ENCODE measurements around the gene PMF1. TPM values are rescaled to one million over a fixed set of nuclear protein-coding genes. Genes with fewer than 3 reads are reported as not detected.

PMF1 gene
- total RNA-seq, 1 donor from 2014 or later = 61.4 TPM

GRCh38 chr1:156191292-156191964, 21.4 kb upstream of the PMF1 start:
- intact Hi-C loops (cut with DNase I) = loop anchor here (5.0 kb wide), 1 partner anchor 44 kb away; no protein-coding TSS in a partner anchor
- Histone ChIP-seq H3K4me3 (no peak overlapping the region), H3K4me1 (peaks cover 7 to 9% of the 10 kb centered on the region in 2 donors), H3K9me3 (no peaks in the 10 kb centered on the region), H3K27ac (no peak overlapping the region), H3K36me3 (no peaks in the 10 kb centered on the region), H3K27me3 (no peaks in the 10 kb centered on the region)
- no peak for TF ChIP-seq CTCF (IDR thresholded peaks at IDR 0.05)
- no peak for DNase-seq (ENCODE audit: low spot score in 2 of 2)

GRCh38 chr1:156193208-156193487, 19.7 kb upstream of the PMF1 start:
- Histone ChIP-seq H3K27me3 (no peaks in the 10 kb centered on the region), H3K4me1 (peaks cover 7 to 9% of the 10 kb centered on the region in 2 donors), H3K36me3 (no peaks in the 10 kb centered on the region), H3K4me3 (peak overlapping the region; percentile 70 to 97), H3K9me3 (no peaks in the 10 kb centered on the region), H3K27ac (peak overlapping the region; percentile 82 to 87)
- TF ChIP-seq CTCF (IDR thresholded peaks at IDR 0.05) = no peak
- intact Hi-C loops (cut with DNase I) = loop anchor here (1.0 to 5.0 kb wide), 2 partner anchors 32 to 46 kb away; no protein-coding TSS in a partner anchor
- DNase-seq (ENCODE audit: low spot score in 2 of 2) = no peak

GRCh38 chr1:156193488-156194299, 19.1 kb upstream of the PMF1 start, which contains the start of gene SLC25A44:
TSS of gene SLC25A44 (plus strand) at chr1:156194104. CDS start at chr1:156199848, 5,744 bp downstream.
- H3K27me3 ChIP-seq = no peaks in the 10 kb centered on the region
- peak; percentile 28 to 44 (median 44) for TF ChIP-seq CTCF (IDR thresholded peaks at IDR 0.05)
- no peaks in the 10 kb centered on the region for H3K9me3 ChIP-seq
- H3K4me3 ChIP-seq = peak within 1 kb of the TSS; percentile 70 to 97
- H3K4me1 ChIP-seq = peaks cover 7 to 9% of the 10 kb centered on the region in 2 donors
- H3K36me3 ChIP-seq = no peaks in the 10 kb centered on the region
- H3K27ac ChIP-seq = peak within 1 kb of the TSS; percentile 82 to 87
- DNase-seq (ENCODE audit: low spot score in 2 of 2) = peak; percentile 86 to 99
- intact Hi-C loops (cut with DNase I) = loop anchor here (1.0 to 5.0 kb wide), 3 partner anchors 19 to 46 kb away; no protein-coding TSS in a partner anchor

- Histone ChIP-seq H3K27me3 (no peaks in the 10 kb centered on the region), H3K4me1 (peaks cover 7 to 9% of the 10 kb centered on the region in 2 donors), H3K9me3 (no peaks in the 10 kb centered on the region), H3K27ac (peak overlapping the region; percentile 82 to 87), H3K36me3 (peaks cover 0 to under 1% of the 10 kb centered on the region in 2 donors), H3K4me3 (peak overlapping the region; percentile 70 to 97)
- no peak for DNase-seq (ENCODE audit: low spot score in 2 of 2)
- intact Hi-C loops (cut with DNase I) = loop anchor here (1.0 to 5.0 kb wide), 2 partner anchors 18 to 47 kb away; no protein-coding TSS in a partner anchor
- no peak for TF ChIP-seq CTCF (IDR thresholded peaks at IDR 0.05)
These were observed 18.5 kb upstream of the PMF1 start for GRCh38 chr1:156194300-156194652.

GRCh38 chr1:156195853-156196252, 17.0 kb upstream of the PMF1 start:
- Histone ChIP-seq H3K9me3 (no peaks in the 10 kb centered on the region), H3K4me3 (no peak overlapping the region), H3K36me3 (peaks cover 5 to 15% of the 10 kb centered on the region in 2 donors), H3K27me3 (no peaks in the 10 kb centered on the region), H3K4me1 (peaks cover 7 to 9% of the 10 kb centered on the region in 2 donors), H3K27ac (no peak overlapping the region)
- no peak for TF ChIP-seq CTCF (IDR thresholded peaks at IDR 0.05)
- intact Hi-C loops (cut with DNase I) = no loop called here
- DNase-seq (ENCODE audit: low spot score in 2 of 2) = no peak
